ENCODE measurements around the gene XPNPEP1. TPM values are rescaled to one million over a fixed set of nuclear protein-coding genes. Genes with fewer than 3 reads are reported as not detected.

Gene XPNPEP1
- total and polyA plus RNA-seq, 2 of the 4 experiments (the other 2 are of a cell fraction): 164 to 311 TPM

DNA sequence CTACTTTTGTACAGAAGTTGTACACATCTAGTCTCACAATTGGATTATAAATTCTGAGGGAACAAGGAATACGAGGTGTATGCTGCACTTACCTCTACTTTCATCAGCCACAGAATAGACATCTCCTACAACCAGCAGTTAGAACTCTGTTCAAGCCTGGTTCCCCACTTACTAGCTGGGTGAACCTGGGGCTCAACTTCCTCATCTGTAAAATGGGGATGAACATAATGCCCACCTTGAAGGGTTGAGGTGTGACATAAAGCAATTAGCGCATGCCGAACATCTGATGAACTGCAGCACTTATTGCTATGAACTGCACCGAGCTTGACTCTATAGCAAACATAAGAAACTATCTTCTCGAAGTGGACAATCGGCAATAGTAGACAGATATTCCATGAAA, 25.3 kb downstream of the XPNPEP1 start:
- Histone ChIP-seq H4K5ac (ENCODE audit: low read depth, low read length) (no peak overlapping the region), H3K36me3 (ENCODE audit: control insufficient read depth, insufficient read depth, low read length) (peaks cover 5% of the 10 kb centered on the region; the same call in 1 of the 2 replicates), H4K20me1 (ENCODE audit: insufficient read depth, low read length) (peaks cover 30% of the 10 kb centered on the region), H3K18ac (ENCODE audit: low read depth, low read length) (no peak overlapping the region), H2BK5ac (ENCODE audit: low read depth, low read length, poor library complexity, severe bottlenecking) (no peak overlapping the region), H3K27ac (ENCODE audit: insufficient read depth, low read length) (no peak overlapping the region), H2AK9ac (replicated peaks; ENCODE audit: low read depth, low read length, poor library complexity) (no peak overlapping the region), H2BK20ac (ENCODE audit: low read depth, low read length) (no peak overlapping the region; the same call in 1 of the 2 replicates), H4K8ac (ENCODE audit: low read depth in 2 of 2, low read length in 2 of 2) (no peak overlapping the region), H2AFZ (replicated peaks; ENCODE audit: low read length, poor library complexity) (no peak overlapping the region), H2BK15ac (ENCODE audit: low read depth, low read length) (no peak overlapping the region), H3K4me3 (ENCODE audit: insufficient read depth, low read depth, low read length) (no peak overlapping the region), H2BK120ac (ENCODE audit: low read depth, low read length) (no peak overlapping the region), H3K23ac (ENCODE audit: low read depth, low read length) (no peak overlapping the region), H4K91ac (ENCODE audit: insufficient read depth, low read depth, low read length) (no peak overlapping the region), H3K14ac (replicated peaks; ENCODE audit: low read depth, low read length) (no peak overlapping the region), H3K9me1 (ENCODE audit: insufficient read depth, low read length) (peaks cover 45% of the 10 kb centered on the region), H3K9ac (ENCODE audit: low read depth, low read length) (no peak overlapping the region), H3K9me3 (ENCODE audit: control insufficient read depth, insufficient read depth, low read length) (no peaks in the 10 kb centered on the region), H2AK5ac (ENCODE audit: low read depth, low read length) (no peak overlapping the region), H3K4me1 (ENCODE audit: control insufficient read depth, insufficient read depth, low read length) (peaks cover 33% of the 10 kb centered on the region), H3K56ac (ENCODE audit: extremely low read depth, insufficient read depth, low read length) (no peak overlapping the region), H3K4me2 (ENCODE audit: low read depth, low read length) (no peak overlapping the region), H3K4ac (ENCODE audit: low read depth, low read length) (no peak overlapping the region), H3K79me1 (ENCODE audit: low read depth in 1 of 2, low read length in 2 of 2) (peaks cover 57 to 87% of the 10 kb centered on the region in 2 experiments), H3K27me3 (ENCODE audit: control insufficient read depth, insufficient read depth, low read length) (no peaks in the 10 kb centered on the region)
- no CpG with 5 or more reads among the region's 6 CpGs for WGBS, 2 experiments (ENCODE audit: extremely low coverage in 2 of 2, insufficient read length in 1 of 2)
- in situ Hi-C loops (cut with MboI; ENCODE audit: low sequenced_read_pairs): no loop called here
- BruUV-seq (replicated peaks): no TSS peak
- TF ChIP-seq SMC3 (IDR thresholded peaks at IDR 0.05; ENCODE audit: low read depth, low read length): no peak
- no peak for TF ChIP-seq CEBPB (IDR thresholded peaks at IDR 0.05; ENCODE audit: low read depth, low read length)
- TF ChIP-seq POLR2A (IDR thresholded peaks at IDR 0.05; ENCODE audit: low read depth, low read length): no peak
- TF ChIP-seq MAZ (IDR thresholded peaks at IDR 0.05; ENCODE audit: borderline replicate concordance, low read depth, low read length): no peak
- TF ChIP-seq CTCF (conservative IDR thresholded peaks at IDR 0.05; ENCODE audit: low read depth, low read length): no peak
- TF ChIP-seq MXI1 (IDR thresholded peaks at IDR 0.05; ENCODE audit: borderline replicate concordance, low read depth, low read length): no peak
- TF ChIP-seq USF2 (IDR thresholded peaks at IDR 0.05; ENCODE audit: low read depth, low read length): no peak
- no peak for TF ChIP-seq RAD21 (IDR thresholded peaks at IDR 0.05; ENCODE audit: low read length)
- TF ChIP-seq FOS (IDR thresholded peaks at IDR 0.05; ENCODE audit: low read depth, low read length): no peak
- TF ChIP-seq BHLHE40 (IDR thresholded peaks at IDR 0.05; ENCODE audit: low read depth, low read length): no peak
- no peak for TF ChIP-seq MAFK (IDR thresholded peaks at IDR 0.05; ENCODE audit: low read depth, low read length)
- no peak for TF ChIP-seq RCOR1 (IDR thresholded peaks at IDR 0.05; ENCODE audit: insufficient replicate concordance, low read length)
- no peak for ATAC-seq (ENCODE audit: low read depth)
- intact Hi-C loops (cut with micrococcal nuclease): no loop called here
- DNase-seq: no peak
- dilution Hi-C loops (cut with HindIII; ENCODE audit: low sequenced_read_pairs, unreplicated experiment): no loop called here
- ChIA-PET CTCF (interaction anchor here (2.2 kb wide), 1 partner anchor 14 kb away, joined by 11 read pairs; no protein-coding TSS in a partner anchor), POLR2A (ENCODE audit: unreplicated experiment) (no interaction called here)

Measured in IMR-90 (cell line).